ENCODE measurements around the gene ALG2. TPM values are rescaled to one million over a fixed set of nuclear protein-coding genes. Genes with fewer than 3 reads are reported as not detected.

The ALG2 gene
- total and polyA plus RNA-seq, 2 of the 13 experiments (the other 11 are each of a cell fraction or from before 2014, with no cell fraction given), result 46.2 to 49.0 TPM

GRCh38 chr9:99167694-99168093 lies 54.0 kb downstream of the ALG2 start:
- in situ Hi-C loops (cut with HindIII; ENCODE audit: extremely low pct_ligation_motif_present, low pct_unique_long_range_greater_than_20kb), result loop anchor here (25.0 kb wide), 1 partner anchor 1420 kb away; the partner anchor contains the start of gene CAVIN4
- H4K20me1 ChIP-seq (ENCODE audit: insufficient read depth, low read length), result no peaks in the 10 kb centered on the region
- H3K9me3 ChIP-seq (ENCODE audit: low read length), result no peaks in the 10 kb centered on the region
- no peak overlapping the region for H3K9ac ChIP-seq (ENCODE audit: insufficient read depth, low read depth, low read length)
- ATAC-seq (no peak), DNase-seq (ENCODE audit: low spot score) (no peak), FAIRE-seq (no peak)
- no peaks in the 10 kb centered on the region for H3K36me3 ChIP-seq (replicated peaks in 1 of 2; ENCODE audit: control insufficient read depth in 1 of 2, insufficient read depth in 2 of 2, low read length in 2 of 2)
- intact Hi-C loops (cut with micrococcal nuclease; ENCODE audit: unreplicated experiment), result no loop called here
- no TSS peak for BruUV-seq (replicated peaks)
- no peak overlapping the region for H3K4me2 ChIP-seq (ENCODE audit: low read depth, low read length)
- POLR2A ChIA-PET, result no interaction called here
- 33% methylated on average over 3 of the region's 3 CpGs for WGBS (ENCODE audit: low lambda C conversion rate)
- H3K27ac ChIP-seq (ENCODE audit: extremely low read length, insufficient read depth, low read length), result no peak overlapping the region
- no peak overlapping the region for H3K4me3 ChIP-seq (replicated peaks in 1 of 3; ENCODE audit: insufficient read depth in 1 of 3, low read depth in 2 of 3, low read length in 3 of 3)
- H3K4me1 ChIP-seq (ENCODE audit: insufficient read depth, low read length), result peaks cover 34% of the 10 kb centered on the region
- H3K79me2 ChIP-seq (ENCODE audit: insufficient read depth, low read length), result no peaks in the 10 kb centered on the region
- no peak overlapping the region for H2AFZ ChIP-seq (ENCODE audit: low read length)
- CTCF ChIA-PET (ENCODE audit: low intra/inter-chr PET ratio, low total read pairs), result no interaction called here
- peaks cover 5 to 6% of the 10 kb centered on the region in 2 experiments; a peak in 3 of 5 replicates for H3K27me3 ChIP-seq (ENCODE audit: control insufficient read depth in 1 of 2, insufficient read depth in 2 of 2, low read length in 2 of 2)
- TF ChIP-seq HNRNPH1 (optimal IDR thresholded peaks at IDR 0.05; ENCODE audit: low read depth, low read length), result no peak
- TF ChIP-seq HCFC1 (IDR thresholded peaks at IDR 0.05; ENCODE audit: low read depth, low read length), result no peak
- TF ChIP-seq SMYD3 (CRISPR knock-in tag; IDR thresholded peaks at IDR 0.05), result no peak
- TF ChIP-seq RFXAP (CRISPR knock-in tag; IDR thresholded peaks at IDR 0.05; ENCODE audit: borderline replicate concordance), result no peak
- TF ChIP-seq ZKSCAN5 (CRISPR knock-in tag; IDR thresholded peaks at IDR 0.05), result no peak
- no peak for TF ChIP-seq ZBTB2 (CRISPR knock-in tag; IDR thresholded peaks at IDR 0.05; ENCODE audit: low read depth)
- TF ChIP-seq JUNB (CRISPR knock-in tag; IDR thresholded peaks at IDR 0.05; ENCODE audit: borderline replicate concordance), result no peak
- no peak for TF ChIP-seq ZNF543 (CRISPR knock-in tag; IDR thresholded peaks at IDR 0.05)
- TF ChIP-seq ZNF557 (CRISPR knock-in tag; IDR thresholded peaks at IDR 0.05), result no peak
- no peak for TF ChIP-seq HMG20A (CRISPR knock-in tag; IDR thresholded peaks at IDR 0.05; ENCODE audit: borderline replicate concordance)
- no peak for TF ChIP-seq KDM1A (CRISPR knock-in tag; IDR thresholded peaks at IDR 0.05)
- no peak for TF ChIP-seq ATF7-NPFF (CRISPR knock-in tag; IDR thresholded peaks at IDR 0.05; ENCODE audit: low read depth)
- no peak for TF ChIP-seq ZNF710 (CRISPR knock-in tag; IDR thresholded peaks at IDR 0.05; ENCODE audit: borderline replicate concordance)
- no peak for TF ChIP-seq CENPX (CRISPR knock-in tag; IDR thresholded peaks at IDR 0.05)
- no peak for TF ChIP-seq SALL2 (CRISPR knock-in tag; IDR thresholded peaks at IDR 0.05)

Data from HepG2 (cell line).